Ishikawa (cell line): Measurements from ENCODE around the gene COMMD8.

Source experiments
- CREB1 ChIP-seq: IDR thresholded peaks from 2 replicates; pipeline ENCODE4 v1.6.1; 2012; ENCODE audit warnings: low read depth
- EGR1 ChIP-seq: IDR thresholded peaks from 2 replicates; pipeline ENCODE4 v1.6.1; 2012
- FOXM1 ChIP-seq: IDR thresholded peaks from 2 replicates; pipeline ENCODE4 v1.6.1; 2012; ENCODE audit warnings: low read depth, borderline replicate concordance
- RAD21 ChIP-seq: IDR thresholded peaks from 2 replicates; pipeline ENCODE4 v1.6.1; 2012; ENCODE audit warnings: low read depth
- REST ChIP-seq: IDR thresholded peaks from 2 replicates; pipeline ENCODE4 v1.6.1; 2012; ENCODE audit warnings: low read depth, mild to moderate bottlenecking
- TAF1 ChIP-seq: IDR thresholded peaks from 2 replicates; pipeline ENCODE4 v1.6.1; 2012; ENCODE audit warnings: low read depth, mild to moderate bottlenecking
- USF1 ChIP-seq: IDR thresholded peaks from 2 replicates; pipeline ENCODE4 v1.6.1; 2012

GRCh38 chr4:47498899-47499298 is 35.4 kb upstream of the COMMD8 start:
- TF ChIP-seq USF1, result no peak
- TF ChIP-seq CREB1, result no peak
- TF ChIP-seq REST, result no peak
- TF ChIP-seq FOXM1, result no peak
- no peak for TF ChIP-seq TAF1
- TF ChIP-seq RAD21, result no peak
- no peak for TF ChIP-seq EGR1
